HUES48 (cell line): ENCODE measurements around the gene F2RL2.

ENCODE experiments used
- H3K27ac ChIP-seq: one replicate; pipeline ENCODE4 v1.7.0; 2013; ENCODE audit warnings: low read depth, low read length, inconsistent platforms
- H3K27me3 ChIP-seq: 2 replicates; pipeline ENCODE4 v1.6.1; 2013; ENCODE audit warnings: mild to moderate bottlenecking, low read length; ENCODE audit not compliant: control insufficient read depth, insufficient read depth
- H3K36me3 ChIP-seq: 2 replicates; pipeline ENCODE4 v1.6.1; 2013; ENCODE audit warnings: low read length; ENCODE audit not compliant: control insufficient read depth, insufficient read depth
- H3K4me1 ChIP-seq: 2 replicates; pipeline ENCODE4 v1.6.1; 2013; ENCODE audit warnings: mild to moderate bottlenecking, low read length; ENCODE audit not compliant: control insufficient read depth, insufficient read depth
- H3K4me3 ChIP-seq: 2 replicates; pipeline ENCODE4 v1.5.1; 2013; ENCODE audit warnings: mild to moderate bottlenecking, low read depth, low read length
- H3K9ac ChIP-seq: 2 replicates; pipeline ENCODE4 v1.6.1; 2013; ENCODE audit warnings: mild to moderate bottlenecking, low read depth, low read length, moderate library complexity
- H3K9me3 ChIP-seq: 2 replicates; pipeline ENCODE4 v1.6.1; 2013; ENCODE audit warnings: low read length; ENCODE audit not compliant: control insufficient read depth, insufficient read depth

The F2RL2 gene

GRCh38 chr5:76585783-76586217 lies 37.4 kb downstream of the F2RL2 start:
- H3K27me3 ChIP-seq, result no peaks in the 10 kb centered on the region
- no peak overlapping the region for H3K4me3 ChIP-seq
- H3K27ac ChIP-seq, result no peak overlapping the region
- H3K4me1 ChIP-seq, result peaks cover 19% of the 10 kb centered on the region
- no peaks in the 10 kb centered on the region for H3K9me3 ChIP-seq
- H3K36me3 ChIP-seq, result peaks cover 6% of the 10 kb centered on the region; the same call in 1 of the 2 replicates
- no peak overlapping the region for H3K9ac ChIP-seq

DNA sequence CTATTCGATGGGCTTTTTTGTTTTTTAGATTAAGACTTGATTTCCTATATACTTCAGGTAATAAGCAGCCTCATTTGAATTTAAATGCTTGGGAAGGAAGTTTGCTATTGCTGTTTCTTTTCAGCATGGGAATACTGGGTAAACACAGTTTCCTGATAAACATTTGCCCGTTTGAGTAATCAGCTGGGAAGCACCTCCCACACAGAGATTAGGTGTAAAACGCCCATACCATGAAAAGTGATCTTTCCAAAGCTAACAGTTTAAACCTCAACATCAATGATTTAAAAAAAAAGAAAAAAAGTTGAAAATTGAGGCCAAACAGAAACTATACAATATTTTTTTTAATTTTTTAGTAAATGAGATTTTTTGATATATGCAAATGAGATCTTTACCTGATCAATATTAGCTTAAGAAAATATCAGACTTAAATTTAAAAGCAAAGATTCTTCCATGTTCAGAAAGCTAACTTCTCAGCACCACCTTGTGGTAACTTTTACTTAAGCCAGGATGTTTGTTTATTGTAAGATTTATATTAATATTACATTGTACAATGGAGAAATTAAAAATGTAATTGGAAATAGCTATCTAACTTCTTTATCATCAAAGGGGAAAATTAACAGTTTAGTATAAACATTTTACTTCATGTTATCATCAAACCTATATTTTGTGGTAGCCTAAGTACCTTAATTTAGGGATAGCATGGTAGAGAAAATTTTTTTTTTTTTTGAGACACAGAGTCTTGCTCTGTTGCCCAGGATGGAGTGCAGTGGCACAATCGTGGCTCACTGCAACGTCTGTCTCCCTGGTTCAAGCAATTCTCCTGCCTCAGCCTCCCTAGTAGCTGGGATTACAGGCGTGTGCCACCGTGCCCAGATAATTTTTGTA lies 39.8 kb downstream of the F2RL2 start:
- peak overlapping the region; percentile 50 for H3K27ac ChIP-seq
- no peak overlapping the region for H3K4me3 ChIP-seq
- H3K9ac ChIP-seq, result no peak overlapping the region
- no peaks in the 10 kb centered on the region for H3K9me3 ChIP-seq
- no peaks in the 10 kb centered on the region for H3K27me3 ChIP-seq
- no peaks in the 10 kb centered on the region for H3K36me3 ChIP-seq
- peaks cover 19% of the 10 kb centered on the region for H3K4me1 ChIP-seq

DNA sequence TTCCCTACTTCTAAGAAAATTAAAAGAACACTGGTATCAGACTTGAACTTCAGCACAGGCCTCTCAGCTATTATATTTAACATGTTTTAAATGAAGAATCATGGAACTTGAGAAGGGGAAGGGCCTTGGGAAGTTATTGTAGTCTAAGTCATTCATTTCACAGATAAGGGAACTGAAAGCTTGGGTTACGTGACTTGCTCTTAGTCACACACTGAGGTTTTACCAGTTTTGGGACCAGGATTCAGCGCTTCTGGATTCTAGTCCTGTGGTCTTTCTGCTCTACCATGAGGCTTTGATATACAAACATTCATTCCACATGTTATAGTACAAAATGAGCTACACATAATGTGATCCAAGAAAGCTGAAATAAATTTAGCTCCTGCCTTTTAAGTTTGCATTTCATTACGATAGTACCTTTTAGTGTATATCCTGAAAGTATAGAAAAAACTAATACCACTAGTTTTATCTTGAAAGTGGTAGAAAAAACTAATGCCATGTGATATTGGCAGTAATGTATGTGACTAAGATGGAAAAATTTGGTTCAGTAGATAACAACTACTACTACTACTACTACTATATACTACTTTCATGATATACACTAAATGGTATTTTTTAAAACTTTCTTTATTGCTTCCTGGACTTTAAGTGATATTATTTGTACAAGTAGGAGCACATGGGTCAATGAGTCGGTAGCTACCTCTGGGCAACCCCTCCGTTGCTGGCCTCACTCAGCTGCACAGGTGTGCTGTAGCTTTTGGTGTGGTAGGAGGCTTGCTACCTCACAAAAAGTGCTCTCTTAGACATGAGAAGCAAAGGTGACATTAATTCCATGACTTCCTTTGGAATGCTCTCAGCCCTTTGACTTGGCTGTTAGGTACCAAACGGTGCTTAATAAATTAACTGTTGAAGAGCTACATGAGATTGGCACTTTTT lies 40.7 kb downstream of the F2RL2 start:
- Histone ChIP-seq H3K4me1 (peaks cover 19% of the 10 kb centered on the region), H3K36me3 (no peaks in the 10 kb centered on the region), H3K9ac (no peak overlapping the region), H3K9me3 (no peaks in the 10 kb centered on the region), H3K27ac (peak overlapping the region; percentile 50), H3K4me3 (no peak overlapping the region), H3K27me3 (no peaks in the 10 kb centered on the region)

DNA sequence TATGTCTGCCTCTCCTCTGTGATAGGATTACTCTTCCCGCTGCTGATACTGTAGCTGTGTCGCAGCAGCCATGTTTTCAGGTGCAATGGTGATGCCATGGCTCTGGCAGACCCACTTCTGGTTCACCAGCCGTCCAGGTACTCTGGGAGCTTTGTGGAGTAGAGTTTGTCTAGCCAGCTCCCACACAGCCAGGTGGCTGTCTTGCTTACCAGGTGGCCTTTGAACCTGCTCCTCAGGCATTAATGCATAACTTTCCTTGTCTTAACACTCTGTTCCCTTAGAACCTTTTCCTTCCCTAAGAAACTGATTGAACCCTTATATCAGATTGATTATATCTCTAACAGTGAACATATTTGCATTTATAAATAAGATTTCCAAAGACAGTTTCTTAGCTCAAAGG lies 42.2 kb downstream of the F2RL2 start:
- no peak overlapping the region for H3K9ac ChIP-seq
- H3K27ac ChIP-seq, result no peak overlapping the region
- H3K36me3 ChIP-seq, result no peaks in the 10 kb centered on the region
- H3K4me1 ChIP-seq, result peaks cover 19% of the 10 kb centered on the region
- no peak overlapping the region for H3K4me3 ChIP-seq
- H3K27me3 ChIP-seq, result no peaks in the 10 kb centered on the region
- H3K9me3 ChIP-seq, result no peaks in the 10 kb centered on the region

DNA sequence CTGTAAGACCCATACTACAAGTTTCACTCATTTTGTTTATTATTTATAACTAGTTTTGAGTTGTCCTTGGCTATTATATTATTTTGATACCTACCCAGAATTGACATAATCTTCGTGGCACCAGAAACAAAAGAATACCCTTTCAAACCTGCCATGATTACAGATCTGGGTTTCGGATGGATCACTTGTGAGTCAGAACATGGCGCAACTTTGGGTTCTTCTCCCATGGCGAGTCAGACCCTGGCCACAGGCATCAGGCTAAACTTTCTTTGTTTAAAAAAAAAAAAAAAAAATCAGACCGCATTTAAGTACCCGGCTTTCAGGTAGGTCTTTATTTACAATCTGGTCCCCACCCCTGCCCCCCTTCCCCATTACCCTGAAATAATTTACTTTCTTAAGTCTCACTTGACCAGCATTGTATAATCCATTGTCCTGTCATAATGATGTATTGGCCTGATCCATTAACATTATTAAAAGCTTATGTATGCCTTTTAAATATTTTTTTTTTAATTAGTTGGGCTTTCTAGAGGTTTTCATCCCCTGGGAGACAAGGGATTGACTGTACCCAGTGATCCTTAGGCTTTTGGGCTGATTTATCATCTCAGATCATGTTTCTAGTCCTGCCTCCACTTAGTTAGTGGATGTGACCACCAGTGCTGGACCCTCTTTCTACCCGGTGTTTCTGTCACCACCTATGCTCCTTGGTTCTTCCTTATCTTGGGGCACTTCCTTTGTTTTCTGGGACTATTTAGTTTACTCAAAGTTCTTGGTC lies 43.9 kb downstream of the F2RL2 start:
- H3K4me3 ChIP-seq, result no peak overlapping the region
- H3K9ac ChIP-seq, result no peak overlapping the region
- no peaks in the 10 kb centered on the region for H3K36me3 ChIP-seq
- no peaks in the 10 kb centered on the region for H3K9me3 ChIP-seq
- peaks cover 19% of the 10 kb centered on the region for H3K4me1 ChIP-seq
- no peak overlapping the region for H3K27ac ChIP-seq
- no peaks in the 10 kb centered on the region for H3K27me3 ChIP-seq

- Histone ChIP-seq H3K36me3 (no peaks in the 10 kb centered on the region), H3K9me3 (no peaks in the 10 kb centered on the region), H3K4me3 (no peak overlapping the region), H3K4me1 (peaks cover 5% of the 10 kb centered on the region; the same call in 1 of the 2 replicates), H3K9ac (no peak overlapping the region), H3K27me3 (no peaks in the 10 kb centered on the region), H3K27ac (no peak overlapping the region)
These were observed 46.2 kb downstream of the F2RL2 start for GRCh38 chr5:76576996-76577395.

DNA sequence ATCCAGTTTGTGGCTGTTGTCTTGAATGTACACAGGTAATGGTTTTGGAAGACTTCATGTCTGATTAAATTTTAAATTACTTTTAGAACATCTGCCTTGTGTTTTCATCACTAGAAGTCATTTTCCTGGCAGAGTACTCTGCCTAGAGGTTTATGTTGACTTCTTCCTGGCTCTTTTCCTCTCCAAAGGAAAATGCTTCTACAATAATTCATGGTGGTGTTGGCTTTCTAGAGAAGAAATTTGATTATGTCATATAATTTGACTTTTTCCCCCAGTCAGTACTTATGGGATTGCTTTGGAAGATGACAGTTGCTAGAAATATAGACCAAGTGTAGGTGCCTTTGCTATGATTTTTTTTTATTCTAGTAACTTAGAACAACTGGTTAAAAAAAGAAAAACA lies 46.8 kb downstream of the F2RL2 start:
- H3K9me3 ChIP-seq, result no peaks in the 10 kb centered on the region
- H3K27ac ChIP-seq, result no peak overlapping the region
- H3K4me1 ChIP-seq, result peaks cover 4% of the 10 kb centered on the region; the same call in 1 of the 2 replicates
- H3K4me3 ChIP-seq, result no peak overlapping the region
- H3K27me3 ChIP-seq, result no peaks in the 10 kb centered on the region
- no peaks in the 10 kb centered on the region for H3K36me3 ChIP-seq
- no peak overlapping the region for H3K9ac ChIP-seq

GRCh38 chr5:76571559-76571958 lies 51.6 kb downstream of the F2RL2 start:
- Histone ChIP-seq H3K9me3 (no peaks in the 10 kb centered on the region), H3K27ac (no peak overlapping the region), H3K4me1 (no peaks in the 10 kb centered on the region), H3K9ac (no peak overlapping the region), H3K4me3 (no peak overlapping the region), H3K36me3 (no peaks in the 10 kb centered on the region), H3K27me3 (no peaks in the 10 kb centered on the region)

DNA sequence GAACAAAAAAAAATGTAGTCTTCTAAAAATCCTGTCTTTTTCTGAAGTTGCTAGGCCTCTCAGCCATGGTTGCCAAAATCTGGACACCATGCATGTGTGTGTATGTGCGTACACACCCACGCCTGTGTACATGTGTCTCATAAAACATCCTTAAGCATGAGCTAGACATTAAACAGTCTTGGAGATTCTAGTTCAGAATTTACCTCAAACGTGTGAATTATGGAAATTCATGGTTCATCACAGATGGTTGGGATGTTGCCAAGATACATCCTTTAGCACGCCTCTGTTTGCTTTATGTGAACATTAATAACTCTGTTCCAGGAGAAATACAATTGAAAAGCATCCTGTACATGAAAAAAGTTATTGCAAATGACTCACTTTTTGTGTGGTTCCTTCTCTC lies 53.0 kb downstream of the F2RL2 start:
- no peak overlapping the region for H3K4me3 ChIP-seq
- no peaks in the 10 kb centered on the region for H3K36me3 ChIP-seq
- H3K9ac ChIP-seq, result no peak overlapping the region
- no peak overlapping the region for H3K27ac ChIP-seq
- no peaks in the 10 kb centered on the region for H3K27me3 ChIP-seq
- H3K9me3 ChIP-seq, result no peaks in the 10 kb centered on the region
- H3K4me1 ChIP-seq, result no peaks in the 10 kb centered on the region
